GM12801 (cell line): Measurements from ENCODE around the gene DHRS7C.

Experiments used
- TF ChIP-seq, protein P1 (sequence below): IDR thresholded peaks from one replicate; pipeline ENCODE4 v1.5.1; 2011; ENCODE audit warnings: control low read depth; ENCODE audit not compliant: insufficient read length; ENCODE audit errors: extremely low read depth

The DHRS7C gene, protein sequence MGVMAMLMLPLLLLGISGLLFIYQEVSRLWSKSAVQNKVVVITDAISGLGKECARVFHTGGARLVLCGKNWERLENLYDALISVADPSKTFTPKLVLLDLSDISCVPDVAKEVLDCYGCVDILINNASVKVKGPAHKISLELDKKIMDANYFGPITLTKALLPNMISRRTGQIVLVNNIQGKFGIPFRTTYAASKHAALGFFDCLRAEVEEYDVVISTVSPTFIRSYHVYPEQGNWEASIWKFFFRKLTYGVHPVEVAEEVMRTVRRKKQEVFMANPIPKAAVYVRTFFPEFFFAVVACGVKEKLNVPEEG

DNA sequence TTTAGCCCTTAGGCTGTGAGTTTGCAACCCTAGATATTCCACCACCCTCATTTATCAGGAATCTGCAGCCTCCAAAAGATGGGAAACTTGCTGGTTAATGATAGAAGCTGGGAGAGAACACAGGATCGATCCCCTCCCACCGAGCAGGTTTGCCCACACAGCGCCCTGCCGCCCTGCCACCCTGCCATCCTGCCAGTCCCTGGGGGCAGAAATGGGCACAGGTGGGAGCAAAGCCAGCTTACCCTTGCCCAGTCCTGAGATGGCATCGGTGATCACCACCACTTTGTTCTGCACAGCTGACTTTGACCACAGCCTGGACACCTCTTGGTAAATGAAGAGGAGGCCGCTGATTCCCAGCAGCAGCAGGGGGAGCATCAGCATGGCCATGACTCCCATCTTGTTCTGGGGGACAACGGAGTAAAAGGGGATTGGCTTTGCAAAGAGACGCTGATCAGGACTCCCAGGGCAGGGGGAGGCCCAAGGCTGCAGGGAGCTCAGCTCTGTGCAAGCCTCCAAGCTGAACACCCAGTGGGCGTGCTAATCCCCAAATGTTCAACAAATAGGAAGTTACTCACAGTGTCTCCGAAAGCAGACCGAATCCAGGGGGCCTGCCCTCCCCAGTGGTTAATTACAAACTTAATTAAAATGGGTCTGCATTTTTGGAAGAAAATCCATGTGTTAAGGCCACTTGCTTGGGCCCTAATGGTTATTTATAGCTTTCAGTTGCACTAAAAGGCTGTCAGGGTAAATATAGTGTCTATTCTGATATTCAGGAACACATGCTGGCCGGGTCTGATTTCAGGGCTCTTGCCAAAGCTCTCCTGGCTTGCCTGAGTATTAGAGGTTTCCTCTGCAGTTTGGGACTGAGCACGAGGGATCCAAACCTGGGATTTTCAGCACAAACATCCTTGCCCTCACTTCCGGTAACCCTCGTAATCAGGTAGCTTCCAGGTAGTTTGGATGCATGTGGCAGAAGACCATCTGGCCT is at the start of gene DHRS7C:
Gene DHRS7C (minus strand): TSS at position 704 of the 988 bp plus-strand sequence. CDS start 308 bp downstream, at position 396.
- TF ChIP-seq, protein P1, sequence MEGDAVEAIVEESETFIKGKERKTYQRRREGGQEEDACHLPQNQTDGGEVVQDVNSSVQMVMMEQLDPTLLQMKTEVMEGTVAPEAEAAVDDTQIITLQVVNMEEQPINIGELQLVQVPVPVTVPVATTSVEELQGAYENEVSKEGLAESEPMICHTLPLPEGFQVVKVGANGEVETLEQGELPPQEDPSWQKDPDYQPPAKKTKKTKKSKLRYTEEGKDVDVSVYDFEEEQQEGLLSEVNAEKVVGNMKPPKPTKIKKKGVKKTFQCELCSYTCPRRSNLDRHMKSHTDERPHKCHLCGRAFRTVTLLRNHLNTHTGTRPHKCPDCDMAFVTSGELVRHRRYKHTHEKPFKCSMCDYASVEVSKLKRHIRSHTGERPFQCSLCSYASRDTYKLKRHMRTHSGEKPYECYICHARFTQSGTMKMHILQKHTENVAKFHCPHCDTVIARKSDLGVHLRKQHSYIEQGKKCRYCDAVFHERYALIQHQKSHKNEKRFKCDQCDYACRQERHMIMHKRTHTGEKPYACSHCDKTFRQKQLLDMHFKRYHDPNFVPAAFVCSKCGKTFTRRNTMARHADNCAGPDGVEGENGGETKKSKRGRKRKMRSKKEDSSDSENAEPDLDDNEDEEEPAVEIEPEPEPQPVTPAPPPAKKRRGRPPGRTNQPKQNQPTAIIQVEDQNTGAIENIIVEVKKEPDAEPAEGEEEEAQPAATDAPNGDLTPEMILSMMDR, result no peak

DNA sequence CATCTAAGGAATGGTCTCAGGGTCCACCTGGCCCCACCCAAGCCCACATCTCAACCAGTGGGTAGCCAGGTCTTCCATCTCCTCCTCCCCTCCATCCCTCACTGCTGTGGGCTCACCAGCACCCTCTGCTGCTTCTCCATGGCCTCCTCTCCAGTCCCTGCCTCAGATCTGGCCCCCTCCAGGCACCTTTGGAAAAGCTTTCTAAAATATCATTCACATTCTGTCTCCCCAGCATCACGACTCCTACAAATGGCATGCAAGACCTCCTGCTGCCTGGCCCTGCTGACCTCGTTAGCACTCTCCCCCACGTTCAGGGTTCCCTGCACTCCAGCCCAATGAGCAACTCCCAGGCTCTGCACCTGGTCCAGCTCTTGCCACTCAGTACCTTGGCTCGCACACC is 48.0 kb upstream of the DHRS7C start:
- TF ChIP-seq, protein P1, result no peak

DNA sequence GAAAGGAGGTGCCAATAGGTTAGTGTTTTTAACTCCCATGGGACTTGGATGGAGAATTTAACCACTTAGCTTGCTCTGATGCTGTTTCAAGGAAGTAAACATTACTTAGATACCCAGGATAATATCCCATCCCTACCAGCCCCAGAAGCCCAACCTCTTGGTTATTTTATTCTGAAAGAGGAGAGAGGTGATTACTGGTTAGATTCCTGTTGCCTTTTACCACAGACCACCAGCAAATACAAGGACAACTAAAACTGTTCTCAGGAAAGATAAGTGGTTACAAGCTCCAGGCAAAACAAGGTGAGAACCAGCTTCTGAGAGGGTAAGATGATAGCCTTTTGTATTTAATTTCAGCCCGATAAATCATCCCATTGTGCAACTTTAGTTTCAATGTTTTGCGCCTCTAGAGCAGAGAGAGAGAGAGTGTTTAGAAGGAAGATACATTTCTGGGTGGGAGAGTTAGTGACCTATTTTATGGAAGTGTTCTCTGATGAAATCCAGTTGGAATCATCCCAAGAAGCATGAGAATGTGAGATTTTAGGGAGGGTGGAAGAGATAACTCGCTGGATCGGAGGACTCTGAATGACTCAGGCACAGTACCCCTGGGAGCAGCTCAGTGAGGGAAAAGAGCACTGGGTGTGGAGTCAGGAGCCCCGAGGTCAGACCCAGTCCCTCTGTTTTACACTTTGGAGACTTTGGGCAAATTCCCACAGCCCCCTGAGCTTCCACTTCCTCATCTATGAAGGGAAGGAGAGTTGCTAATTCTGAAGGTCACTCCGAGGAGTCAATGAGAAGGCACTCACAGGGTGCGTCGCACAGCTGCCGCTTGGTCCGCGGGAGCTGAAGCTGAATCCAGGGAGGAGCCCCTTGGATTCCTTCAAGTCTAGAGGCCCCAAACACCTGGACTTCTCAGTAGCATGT is 46.4 kb upstream of the DHRS7C start:
- TF ChIP-seq, protein P1, result no peak

DNA sequence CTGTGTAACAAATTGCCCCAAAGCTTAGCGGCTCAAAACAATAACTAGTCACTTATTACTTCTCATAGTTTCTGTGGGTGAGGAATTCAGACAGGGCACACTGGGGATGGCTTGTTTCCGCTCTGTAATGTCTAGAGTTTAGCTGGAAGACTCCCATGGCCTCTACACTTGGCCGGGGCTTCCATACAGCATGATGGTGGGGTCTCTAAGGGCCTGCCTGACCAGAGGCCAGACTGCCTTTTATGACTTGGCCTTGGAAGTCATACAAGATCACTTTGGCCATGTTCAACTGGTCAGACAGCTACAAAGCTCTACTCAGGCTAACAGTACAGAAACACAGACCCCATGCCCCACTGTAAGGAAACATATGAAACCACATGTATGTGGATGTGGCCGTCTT is 42.5 kb upstream of the DHRS7C start:
- TF ChIP-seq, protein P1, result no peak

DNA sequence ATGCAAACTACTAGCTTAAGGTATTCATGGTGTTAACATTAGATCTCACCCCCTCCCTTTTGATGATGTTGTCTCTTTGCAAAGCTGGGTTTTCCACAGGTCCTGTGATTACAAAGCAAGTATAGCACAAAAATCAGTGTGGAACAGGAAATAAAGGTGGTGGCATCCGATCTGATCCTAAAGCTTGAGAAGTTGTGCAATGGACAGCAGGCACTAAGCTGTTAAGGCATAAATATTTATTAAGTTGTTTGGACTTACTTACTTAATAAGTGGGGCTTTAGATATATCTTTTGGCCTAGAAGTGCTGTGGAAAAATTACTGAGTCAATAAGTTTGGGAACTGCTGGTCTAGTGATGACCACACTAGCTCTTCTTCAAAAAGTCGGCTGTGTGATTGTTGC is 39.3 kb upstream of the DHRS7C start:
- TF ChIP-seq, protein P1, result no peak

DNA sequence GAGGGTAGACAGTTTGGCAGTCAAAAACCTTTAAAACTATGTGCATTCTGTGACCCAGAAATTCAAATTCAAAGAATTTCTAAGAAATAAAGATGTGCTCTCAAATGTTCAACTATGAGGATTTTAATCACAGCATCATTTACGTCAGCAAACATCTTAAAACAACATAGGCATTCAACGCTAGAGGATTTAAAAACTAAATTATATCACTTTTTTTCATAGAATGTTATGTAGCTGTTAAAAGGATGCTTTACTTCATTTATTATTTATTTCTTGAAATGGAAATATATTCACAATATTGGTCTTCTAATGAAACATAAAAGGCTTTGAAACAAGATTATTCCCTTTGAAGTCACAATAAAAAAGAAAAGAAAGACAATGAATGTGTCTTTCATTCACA is 38.0 kb upstream of the DHRS7C start:
- TF ChIP-seq, protein P1, result no peak
